NCI-H226 (cell line): ENCODE measurements around the gene MELK.
"Not testable (repeated sequence)": the region's sequence is repeated elsewhere in the genome, so short reads cannot be mapped to it uniquely, and the experiment has no call there.

Experiments used
- DNase-seq: peaks from one replicate; pipeline ENCODE4 v3.0.0-alpha.2; 2015

MELK gene

GRCh38 chr9:36572515-36573418, at the start of gene MELK:
TSS of gene MELK (plus strand) at chr9:36572895. CDS start at chr9:36581682, 8,787 bp downstream.
- DNase-seq = peak; percentile 54

DNA sequence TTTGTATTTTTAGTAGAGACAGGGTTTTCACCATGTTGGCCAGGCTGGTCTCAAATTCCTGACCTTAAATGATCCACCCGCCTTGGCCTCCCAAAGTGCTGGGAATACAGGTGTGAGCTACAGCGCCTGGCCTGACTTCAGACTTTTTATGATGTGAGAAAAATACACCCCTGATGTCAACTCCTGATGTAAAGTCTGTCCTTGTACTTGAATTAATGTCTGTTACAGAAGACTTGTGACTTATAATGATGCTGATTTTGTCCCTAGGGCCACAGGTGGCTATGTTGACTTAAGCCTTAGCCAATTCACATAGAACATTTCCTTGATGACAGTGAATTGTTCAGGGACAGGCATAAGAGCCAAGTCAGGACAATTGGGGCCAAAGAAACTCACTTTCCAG, 42.5 kb upstream of the MELK start:
- no peak for DNase-seq

DNA sequence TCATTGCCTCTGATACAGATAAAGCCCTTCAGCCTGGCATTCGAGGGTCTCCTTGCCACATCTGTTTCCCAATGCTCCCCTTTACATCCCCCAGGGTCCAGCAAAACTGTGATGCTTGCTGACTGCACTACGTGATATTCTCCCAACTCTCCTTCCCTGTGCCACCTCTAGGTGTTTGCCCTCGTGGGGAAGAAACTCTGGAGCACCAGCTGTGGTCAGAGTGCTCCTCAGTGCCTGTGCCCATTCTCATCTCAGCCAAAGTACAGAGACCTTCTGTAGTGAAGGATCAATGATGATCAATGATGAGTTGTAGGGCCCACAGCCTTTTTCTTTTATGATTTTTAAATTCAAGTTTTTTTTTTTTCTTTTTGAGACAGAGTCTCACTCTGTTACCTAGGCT, 40.3 kb upstream of the MELK start:
- DNase-seq = no peak

- not testable (repeated sequence) for DNase-seq
Observed at GRCh38 chr9:36533726-36534125, 39.0 kb upstream of the MELK start.

GRCh38 chr9:36535107-36535506, 37.6 kb upstream of the MELK start:
- DNase-seq = no peak

DNA sequence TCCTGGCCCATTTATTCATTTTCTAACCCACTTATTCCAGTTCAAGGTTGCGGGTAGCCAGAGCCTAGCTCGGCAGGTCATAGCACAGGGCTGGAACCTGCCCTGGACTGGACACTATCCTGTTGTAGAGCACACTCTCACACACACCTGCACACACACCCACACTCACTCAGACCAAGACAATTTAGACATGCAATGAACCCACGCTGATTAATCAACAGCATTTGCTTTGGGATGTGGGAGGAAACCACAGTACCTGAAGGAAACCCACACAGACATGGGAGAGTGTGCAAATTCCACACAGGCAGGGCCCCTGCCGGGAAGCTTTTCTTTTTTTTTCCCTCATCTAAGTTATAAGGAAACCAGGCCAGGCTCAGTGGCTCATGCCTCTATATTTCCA, 34.8 kb upstream of the MELK start:
- DNase-seq = no peak

- DNase-seq = no peak
Observed at GRCh38 chr9:36542355-36542754, 30.3 kb upstream of the MELK start.

GRCh38 chr9:36543916-36544315, 28.8 kb upstream of the MELK start:
- no peak for DNase-seq

DNA sequence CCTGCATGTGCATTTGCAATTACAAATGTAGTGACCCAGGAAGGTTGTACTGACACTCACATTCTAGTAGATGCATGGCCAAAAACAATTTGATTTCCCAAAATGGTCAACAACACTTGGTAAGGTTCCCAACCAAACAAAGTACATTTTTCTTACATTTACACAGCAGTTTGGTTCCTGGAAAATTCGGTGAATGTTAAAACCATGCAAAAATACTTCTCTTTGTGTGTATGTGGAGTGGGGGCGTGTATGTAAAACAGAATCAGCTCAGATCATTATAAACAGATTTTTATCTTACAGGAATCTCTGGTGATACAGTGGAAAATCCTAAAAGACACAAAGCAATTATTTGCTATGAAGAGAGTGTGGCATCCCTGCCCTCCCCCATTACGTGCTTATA, 25.1 kb upstream of the MELK start:
- no peak for DNase-seq

GRCh38 chr9:36548454-36548853, 24.2 kb upstream of the MELK start:
- DNase-seq = no peak

DNA sequence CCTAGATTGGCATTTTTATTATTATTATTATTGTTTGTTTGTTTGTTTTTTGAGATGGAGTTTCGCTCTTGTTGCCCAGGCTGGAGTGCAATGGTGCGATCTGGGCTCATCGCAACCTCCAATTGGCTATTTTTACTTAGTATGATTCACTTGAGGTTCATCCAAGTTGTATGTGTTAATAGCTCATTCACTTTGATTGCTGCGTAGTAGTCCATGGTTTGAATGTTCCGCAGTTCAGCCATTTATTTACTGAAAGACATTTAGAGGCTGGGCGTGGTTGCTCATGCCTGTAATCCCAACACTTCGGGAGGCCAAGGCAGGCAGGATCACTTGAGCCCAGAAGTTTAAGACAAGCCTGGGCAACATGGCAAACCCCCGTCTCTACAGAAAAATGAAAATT, 22.6 kb upstream of the MELK start:
- DNase-seq = no peak

- not testable (repeated sequence) for DNase-seq
Observed at GRCh38 chr9:36550631-36551098, 22.0 kb upstream of the MELK start.

- no peak for DNase-seq
Observed at GRCh38 chr9:36551129-36551528, 21.6 kb upstream of the MELK start.

GRCh38 chr9:36551910-36552309, 20.8 kb upstream of the MELK start:
- no peak for DNase-seq

DNA sequence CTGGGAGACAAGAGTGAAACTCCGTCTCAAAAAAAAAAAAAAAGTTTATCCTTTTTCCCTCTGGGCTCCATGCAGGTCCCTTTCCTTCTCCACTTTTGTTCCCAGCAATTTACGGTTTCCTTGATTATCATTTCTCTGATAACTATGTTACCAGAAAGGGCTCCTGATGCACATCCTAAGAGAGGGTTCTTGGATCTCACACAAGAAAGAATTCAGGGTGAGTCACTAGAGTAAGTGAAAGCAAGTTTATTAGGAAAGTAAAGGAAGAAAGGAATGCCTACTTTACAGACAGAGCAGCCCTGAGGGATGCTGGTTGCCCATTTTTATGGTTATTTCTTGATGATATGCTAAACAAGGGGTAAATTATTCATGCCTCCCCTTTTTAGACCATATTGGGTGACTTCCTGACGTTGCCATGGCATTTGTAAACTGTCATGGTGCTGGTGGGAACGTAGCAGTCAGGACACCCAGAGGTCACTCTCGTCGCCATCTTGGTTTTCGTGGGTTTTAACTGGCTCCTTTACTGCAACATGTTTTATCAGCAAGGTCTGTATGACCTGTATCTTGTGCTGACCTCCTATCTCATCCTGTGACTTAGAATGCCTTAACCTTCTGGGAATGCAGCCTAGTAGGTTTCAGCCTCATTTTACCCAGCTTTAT, 13.5 kb upstream of the MELK start:
- peak; percentile 62 for DNase-seq

DNA sequence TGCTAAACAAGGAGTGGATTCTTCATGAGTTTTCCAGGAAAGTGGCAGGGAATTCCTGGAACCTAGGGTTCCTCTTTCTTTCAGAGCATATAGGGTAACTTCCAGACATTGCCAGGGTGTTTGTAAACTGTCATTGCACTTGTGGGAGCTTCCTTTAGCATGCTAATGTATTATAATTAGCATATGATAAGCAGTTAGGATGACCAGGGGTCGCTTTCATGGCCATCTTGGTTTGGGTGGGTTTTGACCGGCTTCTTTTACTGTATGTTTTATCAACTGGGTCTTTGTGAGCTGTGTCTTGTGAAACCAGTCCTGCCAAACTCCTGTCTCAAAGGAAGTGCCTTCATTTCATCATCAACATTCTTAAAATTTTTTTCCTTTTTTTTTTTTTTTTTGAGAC, 11.9 kb upstream of the MELK start:
- peak; percentile 13 for DNase-seq

- not testable (repeated sequence) for DNase-seq
Observed at GRCh38 chr9:36562801-36563200, 9.9 kb upstream of the MELK start.

DNA sequence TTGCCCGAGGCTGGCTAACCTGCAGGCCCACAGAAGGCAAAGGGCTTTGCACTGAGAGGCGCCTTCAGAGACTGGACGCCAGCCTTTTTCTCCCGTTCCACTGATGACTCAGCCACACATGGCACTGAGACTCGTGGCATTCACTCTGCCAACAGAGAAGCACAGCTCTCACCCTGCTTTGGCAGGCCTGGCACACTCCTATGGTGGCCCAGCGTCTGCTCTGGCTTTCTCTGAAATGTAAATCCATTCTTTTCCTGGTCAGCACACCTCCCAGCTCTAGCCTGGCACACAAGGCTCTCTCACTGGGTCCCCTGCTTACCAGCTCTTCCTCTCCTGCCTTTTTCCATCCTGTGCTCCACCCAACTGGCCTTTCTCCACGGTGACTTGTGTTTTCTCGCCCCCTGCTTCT, 5.9 kb upstream of the MELK start:
- peak; percentile 31 for DNase-seq

- DNase-seq = not testable (repeated sequence)
Observed at GRCh38 chr9:36568681-36569080, 4.0 kb upstream of the MELK start.

- DNase-seq = no peak
Observed at GRCh38 chr9:36571333-36571732, 1.4 kb upstream of the MELK start.

DNA sequence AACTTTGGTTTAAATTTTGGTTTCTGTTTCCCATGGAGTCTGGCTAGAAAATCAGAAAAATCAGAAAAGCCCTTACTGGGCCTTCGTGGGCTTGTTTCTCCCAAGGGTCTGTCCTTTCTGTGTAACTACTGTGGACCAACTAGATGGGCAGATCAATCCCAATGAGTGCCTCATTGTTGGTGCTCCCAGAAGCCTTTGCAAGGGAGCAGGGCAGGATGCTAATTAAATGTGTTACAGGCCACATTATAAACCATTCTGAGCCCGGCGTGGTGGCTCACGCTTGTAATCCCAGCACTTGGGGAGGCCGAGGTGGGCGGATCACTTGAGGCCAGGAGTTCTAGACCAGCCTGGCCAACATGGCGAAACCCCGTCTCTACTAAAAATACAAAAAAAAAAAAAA, 1.4 kb downstream of the MELK start:
- DNase-seq = not testable (repeated sequence)

DNA sequence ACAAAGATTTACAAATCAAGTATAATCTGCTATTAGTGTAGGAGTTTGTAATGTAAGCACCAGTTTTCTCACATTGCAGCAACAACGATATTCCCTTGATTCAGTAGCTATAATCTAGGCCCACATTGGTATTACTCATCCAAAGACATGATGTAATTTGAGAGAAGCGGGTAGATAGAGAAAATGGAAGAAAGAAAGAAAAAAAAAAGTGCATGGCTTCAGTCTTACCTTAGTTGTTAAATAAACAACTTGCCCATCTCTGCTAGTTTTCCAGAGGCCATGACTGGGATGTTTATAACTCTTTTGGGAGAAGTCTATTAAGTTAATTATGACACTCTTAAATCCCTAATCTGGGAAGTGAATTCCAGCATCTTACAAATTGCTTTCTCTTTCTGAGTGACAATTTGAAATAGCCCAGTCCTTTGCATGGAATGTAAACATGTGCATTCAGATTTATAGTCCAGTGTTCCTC, 2.8 kb downstream of the MELK start:
- peak; percentile 42 for DNase-seq

DNA sequence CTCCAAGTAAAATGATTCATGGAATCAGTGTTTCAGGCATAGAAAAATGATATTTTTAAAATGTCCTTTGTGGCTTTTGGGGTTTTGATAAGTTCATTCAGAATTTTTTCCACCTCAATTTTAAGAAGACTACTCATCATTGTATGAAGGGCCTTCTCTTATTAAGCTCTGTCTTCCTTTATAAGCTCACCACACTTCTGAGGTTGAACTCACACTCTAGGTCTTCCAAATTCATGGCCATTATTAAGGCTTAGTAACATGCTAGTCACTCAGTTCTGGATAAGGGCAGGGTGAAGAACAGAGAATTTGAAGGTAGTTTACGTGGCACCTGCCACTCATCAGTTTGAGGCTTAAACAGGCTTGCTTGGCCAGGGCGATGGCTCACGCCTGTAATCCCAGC, 4.2 kb downstream of the MELK start:
- DNase-seq = no peak
